ENCODE data around the gene EPS8L1.

- TF ChIP-seq, protein P1, sequence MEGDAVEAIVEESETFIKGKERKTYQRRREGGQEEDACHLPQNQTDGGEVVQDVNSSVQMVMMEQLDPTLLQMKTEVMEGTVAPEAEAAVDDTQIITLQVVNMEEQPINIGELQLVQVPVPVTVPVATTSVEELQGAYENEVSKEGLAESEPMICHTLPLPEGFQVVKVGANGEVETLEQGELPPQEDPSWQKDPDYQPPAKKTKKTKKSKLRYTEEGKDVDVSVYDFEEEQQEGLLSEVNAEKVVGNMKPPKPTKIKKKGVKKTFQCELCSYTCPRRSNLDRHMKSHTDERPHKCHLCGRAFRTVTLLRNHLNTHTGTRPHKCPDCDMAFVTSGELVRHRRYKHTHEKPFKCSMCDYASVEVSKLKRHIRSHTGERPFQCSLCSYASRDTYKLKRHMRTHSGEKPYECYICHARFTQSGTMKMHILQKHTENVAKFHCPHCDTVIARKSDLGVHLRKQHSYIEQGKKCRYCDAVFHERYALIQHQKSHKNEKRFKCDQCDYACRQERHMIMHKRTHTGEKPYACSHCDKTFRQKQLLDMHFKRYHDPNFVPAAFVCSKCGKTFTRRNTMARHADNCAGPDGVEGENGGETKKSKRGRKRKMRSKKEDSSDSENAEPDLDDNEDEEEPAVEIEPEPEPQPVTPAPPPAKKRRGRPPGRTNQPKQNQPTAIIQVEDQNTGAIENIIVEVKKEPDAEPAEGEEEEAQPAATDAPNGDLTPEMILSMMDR (IDR thresholded peaks at IDR 0.05) = no peak
- TF ChIP-seq POLR2A (IDR thresholded peaks at IDR 0.05) = no peak
- TF ChIP-seq EP300 (IDR thresholded peaks at IDR 0.05) = no peak
Measured at GRCh38 chr19:55041627-55042343, 33.9 kb upstream of the EPS8L1 start.
